GM23338 (cell line): ENCODE data around the gene GLI3.

Source experiments
- CREB1 ChIP-seq: fragments of 250-450 bp; sonication (Bioruptor Pico); IDR thresholded peaks from 2 replicates; pipeline ENCODE4 v1.5.0; 2020; ENCODE audit warnings: low read depth, mild to moderate bottlenecking, moderate library complexity
- EZH2 ChIP-seq: fragments of 200-600 bp; sonication (generic); IDR thresholded peaks from one replicate; pipeline ENCODE4 v1.8.0; 2017; ENCODE audit warnings: antibody characterized with exemption, mild to moderate bottlenecking, low read depth; ENCODE audit not compliant: unreplicated experiment
- EZH2phosphoT487 ChIP-seq: fragments of 200-600 bp; sonication (generic); IDR thresholded peaks from one replicate; pipeline ENCODE4 v1.8.1; 2018; ENCODE audit warnings: antibody characterized with exemption; ENCODE audit not compliant: unreplicated experiment
- JUNB ChIP-seq: IDR thresholded peaks from one replicate; pipeline ENCODE4 v1.6.1; 2016; ENCODE audit warnings: antibody characterized with exemption; ENCODE audit not compliant: unreplicated experiment
- NANOG ChIP-seq: IDR thresholded peaks from 2 replicates; pipeline ENCODE4 v1.6.1; 2016; ENCODE audit warnings: antibody characterized with exemption, borderline replicate concordance
- POLR2AphosphoS5 ChIP-seq: IDR thresholded peaks from 2 replicates; pipeline ENCODE4 v1.6.1; 2016; ENCODE audit warnings: antibody characterized with exemption, low read depth
- ZNF331 ChIP-seq: fragments of 250-450 bp; sonication (Bioruptor Pico); IDR thresholded peaks from 2 replicates; pipeline ENCODE4 v1.5.0; 2020; ENCODE audit warnings: low read depth, mild to moderate bottlenecking, moderate library complexity
- TF ChIP-seq, protein P1 (sequence below): IDR thresholded peaks from one replicate; pipeline ENCODE4 v1.6.1; 2018; ENCODE audit warnings: antibody characterized with exemption; ENCODE audit not compliant: unreplicated experiment
- TF ChIP-seq, protein P2 (sequence below), 2 experiments: fragments of 200-600 bp in 1 of 2; sonication (generic) in 1 of 2; conservative IDR thresholded peaks; 2 replicates each; pipeline versions ENCODE4 v1.5.1 to v1.6.1; 2016 to 2017; ENCODE audit warnings: antibody characterized with exemption in 2 of 2, low read depth in 2 of 2, mild to moderate bottlenecking in 2 of 2, moderate library complexity in 1 of 2
- TF ChIP-seq, protein P3 (sequence below): fragments of 250-450 bp; sonication (Bioruptor Pico); IDR thresholded peaks from 2 replicates; pipeline ENCODE4 v1.5.0; 2020; ENCODE audit warnings: mild to moderate bottlenecking, moderate library complexity
- TF ChIP-seq, protein P4 (sequence below): IDR thresholded peaks from 2 replicates; pipeline ENCODE4 v1.6.1; 2016; ENCODE audit warnings: antibody characterized with exemption

DNA sequence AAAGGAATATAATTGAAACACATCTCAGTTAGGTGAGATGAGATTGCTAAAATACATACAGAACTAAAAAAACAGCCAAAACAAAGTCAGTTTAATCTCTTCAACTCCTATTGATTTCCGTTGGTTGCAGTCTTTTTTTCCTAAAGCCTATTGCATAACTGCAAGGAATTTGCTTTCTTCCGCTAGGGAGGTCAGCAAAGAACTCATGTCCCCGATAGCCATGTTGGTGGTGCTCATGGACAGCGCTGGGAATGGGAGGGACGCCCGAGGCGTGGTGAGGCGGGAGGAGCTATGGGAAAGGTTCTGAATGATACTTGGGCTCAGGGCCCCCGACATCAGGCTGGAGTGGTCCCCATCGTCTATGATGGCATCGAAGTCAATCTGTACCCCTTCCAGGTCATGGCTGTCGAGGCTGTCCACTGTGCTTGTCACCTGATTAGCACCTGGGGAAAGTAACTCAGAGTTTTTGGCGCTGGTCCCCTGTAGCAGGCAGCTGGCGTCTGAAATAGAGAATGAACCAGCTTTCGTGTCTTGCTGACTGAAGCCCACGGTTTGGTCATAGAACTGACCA, 272.7 kb downstream of the GLI3 start:
- no peak for TF ChIP-seq EZH2
- TF ChIP-seq EZH2phosphoT487: no peak
- TF ChIP-seq, protein P1, sequence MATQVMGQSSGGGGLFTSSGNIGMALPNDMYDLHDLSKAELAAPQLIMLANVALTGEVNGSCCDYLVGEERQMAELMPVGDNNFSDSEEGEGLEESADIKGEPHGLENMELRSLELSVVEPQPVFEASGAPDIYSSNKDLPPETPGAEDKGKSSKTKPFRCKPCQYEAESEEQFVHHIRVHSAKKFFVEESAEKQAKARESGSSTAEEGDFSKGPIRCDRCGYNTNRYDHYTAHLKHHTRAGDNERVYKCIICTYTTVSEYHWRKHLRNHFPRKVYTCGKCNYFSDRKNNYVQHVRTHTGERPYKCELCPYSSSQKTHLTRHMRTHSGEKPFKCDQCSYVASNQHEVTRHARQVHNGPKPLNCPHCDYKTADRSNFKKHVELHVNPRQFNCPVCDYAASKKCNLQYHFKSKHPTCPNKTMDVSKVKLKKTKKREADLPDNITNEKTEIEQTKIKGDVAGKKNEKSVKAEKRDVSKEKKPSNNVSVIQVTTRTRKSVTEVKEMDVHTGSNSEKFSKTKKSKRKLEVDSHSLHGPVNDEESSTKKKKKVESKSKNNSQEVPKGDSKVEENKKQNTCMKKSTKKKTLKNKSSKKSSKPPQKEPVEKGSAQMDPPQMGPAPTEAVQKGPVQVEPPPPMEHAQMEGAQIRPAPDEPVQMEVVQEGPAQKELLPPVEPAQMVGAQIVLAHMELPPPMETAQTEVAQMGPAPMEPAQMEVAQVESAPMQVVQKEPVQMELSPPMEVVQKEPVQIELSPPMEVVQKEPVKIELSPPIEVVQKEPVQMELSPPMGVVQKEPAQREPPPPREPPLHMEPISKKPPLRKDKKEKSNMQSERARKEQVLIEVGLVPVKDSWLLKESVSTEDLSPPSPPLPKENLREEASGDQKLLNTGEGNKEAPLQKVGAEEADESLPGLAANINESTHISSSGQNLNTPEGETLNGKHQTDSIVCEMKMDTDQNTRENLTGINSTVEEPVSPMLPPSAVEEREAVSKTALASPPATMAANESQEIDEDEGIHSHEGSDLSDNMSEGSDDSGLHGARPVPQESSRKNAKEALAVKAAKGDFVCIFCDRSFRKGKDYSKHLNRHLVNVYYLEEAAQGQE: no peak
- TF ChIP-seq, protein P2, sequence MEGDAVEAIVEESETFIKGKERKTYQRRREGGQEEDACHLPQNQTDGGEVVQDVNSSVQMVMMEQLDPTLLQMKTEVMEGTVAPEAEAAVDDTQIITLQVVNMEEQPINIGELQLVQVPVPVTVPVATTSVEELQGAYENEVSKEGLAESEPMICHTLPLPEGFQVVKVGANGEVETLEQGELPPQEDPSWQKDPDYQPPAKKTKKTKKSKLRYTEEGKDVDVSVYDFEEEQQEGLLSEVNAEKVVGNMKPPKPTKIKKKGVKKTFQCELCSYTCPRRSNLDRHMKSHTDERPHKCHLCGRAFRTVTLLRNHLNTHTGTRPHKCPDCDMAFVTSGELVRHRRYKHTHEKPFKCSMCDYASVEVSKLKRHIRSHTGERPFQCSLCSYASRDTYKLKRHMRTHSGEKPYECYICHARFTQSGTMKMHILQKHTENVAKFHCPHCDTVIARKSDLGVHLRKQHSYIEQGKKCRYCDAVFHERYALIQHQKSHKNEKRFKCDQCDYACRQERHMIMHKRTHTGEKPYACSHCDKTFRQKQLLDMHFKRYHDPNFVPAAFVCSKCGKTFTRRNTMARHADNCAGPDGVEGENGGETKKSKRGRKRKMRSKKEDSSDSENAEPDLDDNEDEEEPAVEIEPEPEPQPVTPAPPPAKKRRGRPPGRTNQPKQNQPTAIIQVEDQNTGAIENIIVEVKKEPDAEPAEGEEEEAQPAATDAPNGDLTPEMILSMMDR (conservative IDR thresholded peaks at IDR 0.05; ENCODE audit: low read depth in 2 of 2): no peak
- no peak for TF ChIP-seq ZNF331 (CRISPR knock-in tag)
- no peak for TF ChIP-seq POLR2AphosphoS5
- no peak for TF ChIP-seq JUNB
- TF ChIP-seq NANOG: no peak
- no peak for TF ChIP-seq CREB1 (CRISPR knock-in tag)
- TF ChIP-seq, protein P3, sequence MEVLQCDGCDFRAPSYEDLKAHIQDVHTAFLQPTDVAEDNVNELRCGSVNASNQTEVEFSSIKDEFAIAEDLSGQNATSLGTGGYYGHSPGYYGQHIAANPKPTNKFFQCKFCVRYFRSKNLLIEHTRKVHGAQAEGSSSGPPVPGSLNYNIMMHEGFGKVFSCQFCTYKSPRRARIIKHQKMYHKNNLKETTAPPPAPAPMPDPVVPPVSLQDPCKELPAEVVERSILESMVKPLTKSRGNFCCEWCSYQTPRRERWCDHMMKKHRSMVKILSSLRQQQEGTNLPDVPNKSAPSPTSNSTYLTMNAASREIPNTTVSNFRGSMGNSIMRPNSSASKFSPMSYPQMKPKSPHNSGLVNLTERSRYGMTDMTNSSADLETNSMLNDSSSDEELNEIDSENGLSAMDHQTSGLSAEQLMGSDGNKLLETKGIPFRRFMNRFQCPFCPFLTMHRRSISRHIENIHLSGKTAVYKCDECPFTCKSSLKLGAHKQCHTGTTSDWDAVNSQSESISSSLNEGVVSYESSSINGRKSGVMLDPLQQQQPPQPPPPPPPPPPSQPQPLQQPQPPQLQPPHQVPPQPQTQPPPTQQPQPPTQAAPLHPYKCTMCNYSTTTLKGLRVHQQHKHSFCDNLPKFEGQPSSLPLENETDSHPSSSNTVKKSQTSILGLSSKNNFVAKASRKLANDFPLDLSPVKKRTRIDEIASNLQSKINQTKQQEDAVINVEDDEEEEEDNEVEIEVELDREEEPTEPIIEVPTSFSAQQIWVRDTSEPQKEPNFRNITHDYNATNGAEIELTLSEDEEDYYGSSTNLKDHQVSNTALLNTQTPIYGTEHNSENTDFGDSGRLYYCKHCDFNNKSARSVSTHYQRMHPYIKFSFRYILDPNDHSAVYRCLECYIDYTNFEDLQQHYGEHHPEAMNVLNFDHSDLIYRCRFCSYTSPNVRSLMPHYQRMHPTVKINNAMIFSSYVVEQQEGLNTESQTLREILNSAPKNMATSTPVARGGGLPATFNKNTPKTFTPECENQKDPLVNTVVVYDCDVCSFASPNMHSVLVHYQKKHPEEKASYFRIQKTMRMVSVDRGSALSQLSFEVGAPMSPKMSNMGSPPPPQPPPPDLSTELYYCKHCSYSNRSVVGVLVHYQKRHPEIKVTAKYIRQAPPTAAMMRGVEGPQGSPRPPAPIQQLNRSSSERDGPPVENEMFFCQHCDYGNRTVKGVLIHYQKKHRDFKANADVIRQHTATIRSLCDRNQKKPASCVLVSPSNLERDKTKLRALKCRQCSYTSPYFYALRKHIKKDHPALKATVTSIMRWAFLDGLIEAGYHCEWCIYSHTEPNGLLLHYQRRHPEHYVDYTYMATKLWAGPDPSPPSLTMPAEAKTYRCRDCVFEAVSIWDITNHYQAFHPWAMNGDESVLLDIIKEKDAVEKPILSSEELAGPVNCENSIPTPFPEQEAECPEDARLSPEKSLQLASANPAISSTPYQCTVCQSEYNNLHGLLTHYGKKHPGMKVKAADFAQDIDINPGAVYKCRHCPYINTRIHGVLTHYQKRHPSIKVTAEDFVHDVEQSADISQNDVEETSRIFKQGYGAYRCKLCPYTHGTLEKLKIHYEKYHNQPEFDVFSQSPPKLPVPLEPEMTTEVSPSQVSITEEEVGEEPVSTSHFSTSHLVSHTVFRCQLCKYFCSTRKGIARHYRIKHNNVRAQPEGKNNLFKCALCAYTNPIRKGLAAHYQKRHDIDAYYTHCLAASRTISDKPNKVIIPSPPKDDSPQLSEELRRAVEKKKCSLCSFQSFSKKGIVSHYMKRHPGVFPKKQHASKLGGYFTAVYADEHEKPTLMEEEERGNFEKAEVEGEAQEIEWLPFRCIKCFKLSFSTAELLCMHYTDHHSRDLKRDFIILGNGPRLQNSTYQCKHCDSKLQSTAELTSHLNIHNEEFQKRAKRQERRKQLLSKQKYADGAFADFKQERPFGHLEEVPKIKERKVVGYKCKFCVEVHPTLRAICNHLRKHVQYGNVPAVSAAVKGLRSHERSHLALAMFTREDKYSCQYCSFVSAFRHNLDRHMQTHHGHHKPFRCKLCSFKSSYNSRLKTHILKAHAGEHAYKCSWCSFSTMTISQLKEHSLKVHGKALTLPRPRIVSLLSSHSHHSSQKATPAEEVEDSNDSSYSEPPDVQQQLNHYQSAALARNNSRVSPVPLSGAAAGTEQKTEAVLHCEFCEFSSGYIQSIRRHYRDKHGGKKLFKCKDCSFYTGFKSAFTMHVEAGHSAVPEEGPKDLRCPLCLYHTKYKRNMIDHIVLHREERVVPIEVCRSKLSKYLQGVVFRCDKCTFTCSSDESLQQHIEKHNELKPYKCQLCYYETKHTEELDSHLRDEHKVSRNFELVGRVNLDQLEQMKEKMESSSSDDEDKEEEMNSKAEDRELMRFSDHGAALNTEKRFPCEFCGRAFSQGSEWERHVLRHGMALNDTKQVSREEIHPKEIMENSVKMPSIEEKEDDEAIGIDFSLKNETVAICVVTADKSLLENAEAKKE: no peak
- TF ChIP-seq, protein P4, sequence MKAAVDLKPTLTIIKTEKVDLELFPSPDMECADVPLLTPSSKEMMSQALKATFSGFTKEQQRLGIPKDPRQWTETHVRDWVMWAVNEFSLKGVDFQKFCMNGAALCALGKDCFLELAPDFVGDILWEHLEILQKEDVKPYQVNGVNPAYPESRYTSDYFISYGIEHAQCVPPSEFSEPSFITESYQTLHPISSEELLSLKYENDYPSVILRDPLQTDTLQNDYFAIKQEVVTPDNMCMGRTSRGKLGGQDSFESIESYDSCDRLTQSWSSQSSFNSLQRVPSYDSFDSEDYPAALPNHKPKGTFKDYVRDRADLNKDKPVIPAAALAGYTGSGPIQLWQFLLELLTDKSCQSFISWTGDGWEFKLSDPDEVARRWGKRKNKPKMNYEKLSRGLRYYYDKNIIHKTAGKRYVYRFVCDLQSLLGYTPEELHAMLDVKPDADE: no peak
